RWPE2 (cell line): Measurements from ENCODE around the gene PNRC2.

Source experiments
- ATAC-seq: fragments of 200-7000 bp; cut with Tn5 transposase; 3 replicates; pipeline ENCODE4 v1.9.1; 2021; ENCODE audit warnings: low read depth
- DNase-seq: peaks from one replicate; pipeline ENCODE4 v3.0.0-alpha.2; 2020; ENCODE audit warnings: low spot score
- H3K27ac ChIP-seq: fragments of 450-650 bp; 2 replicates; pipeline ENCODE4 v1.5.1; 2017; ENCODE audit warnings: mild to moderate bottlenecking; ENCODE audit not compliant: poor library complexity, severe bottlenecking
- H3K27me3 ChIP-seq: fragments of 250-450 bp; sonication (Bioruptor Pico); 2 replicates; pipeline ENCODE4 v1.5.1; 2021; ENCODE audit warnings: mild to moderate bottlenecking, moderate library complexity; ENCODE audit not compliant: insufficient read depth, poor library complexity, severe bottlenecking
- H3K36me3 ChIP-seq: fragments of 250-450 bp; sonication (Bioruptor Pico); 2 replicates; pipeline ENCODE4 v1.5.1; 2020; ENCODE audit warnings: low read depth, mild to moderate bottlenecking, moderate library complexity
- H3K4me1 ChIP-seq: fragments of 250-450 bp; sonication (Bioruptor Pico); 2 replicates; pipeline ENCODE4 v1.5.1; 2021; ENCODE audit warnings: mild to moderate bottlenecking, moderate library complexity; ENCODE audit not compliant: insufficient read depth, poor library complexity, severe bottlenecking
- H3K4me3 ChIP-seq: fragments of 250-450 bp; sonication (Bioruptor Pico); 2 replicates; pipeline ENCODE4 v1.5.1; 2021; ENCODE audit warnings: mild to moderate bottlenecking, moderate library complexity; ENCODE audit not compliant: severe bottlenecking
- H3K9me3 ChIP-seq: fragments of 250-450 bp; sonication (Bioruptor Pico); 2 replicates; pipeline ENCODE4 v1.5.1; 2021; ENCODE audit warnings: mild to moderate bottlenecking, moderate library complexity; ENCODE audit not compliant: severe bottlenecking
- CTCF ChIP-seq: fragments of 450-650 bp; IDR thresholded peaks from one replicate; pipeline ENCODE4 v1.5.1; 2017; ENCODE audit warnings: mild to moderate bottlenecking, moderate library complexity; ENCODE audit not compliant: poor library complexity, severe bottlenecking

Gene PNRC2

GRCh38 chr1:23966973-23967493 is 7.4 kb downstream of the PNRC2 start:
- Histone ChIP-seq H3K27me3 (no peaks in the 10 kb centered on the region), H3K27ac (peak overlapping the region; percentile 49), H3K36me3 (peaks cover 91% of the 10 kb centered on the region), H3K4me1 (no peaks in the 10 kb centered on the region), H3K4me3 (no peak overlapping the region), H3K9me3 (no peaks in the 10 kb centered on the region)
- ATAC-seq, result no peak
- no peak for DNase-seq
- TF ChIP-seq CTCF, result no peak

GRCh38 chr1:23967871-23968270 is 8.2 kb downstream of the PNRC2 start:
- H3K36me3 ChIP-seq, result peaks cover 100% of the 10 kb centered on the region
- ATAC-seq, result no peak
- TF ChIP-seq CTCF, result no peak

GRCh38 chr1:23977187-23977853 is 17.7 kb downstream of the PNRC2 start:
- no peaks in the 10 kb centered on the region for H3K9me3 ChIP-seq
- peaks cover 72% of the 10 kb centered on the region for H3K36me3 ChIP-seq
- no peaks in the 10 kb centered on the region for H3K27me3 ChIP-seq
- H3K4me1 ChIP-seq, result peaks cover 41% of the 10 kb centered on the region
- H3K4me3 ChIP-seq, result no peak overlapping the region
- no peak for TF ChIP-seq CTCF
- peak overlapping the region; percentile 96 for H3K27ac ChIP-seq
- ATAC-seq (no peak), DNase-seq (no peak)

More at GRCh38 chr1:23967871-23968270, 8.2 kb downstream of the PNRC2 start:
- Histone ChIP-seq H3K27me3 (no peaks in the 10 kb centered on the region), H3K4me3 (no peak overlapping the region), H3K4me1 (no peaks in the 10 kb centered on the region), H3K27ac (peak overlapping the region; percentile 49), H3K9me3 (no peaks in the 10 kb centered on the region)
- DNase-seq, result no peak

GRCh38 chr1:23977854-23978191 is 18.2 kb downstream of the PNRC2 start:
- peak overlapping the region; percentile 85 for H3K4me3 ChIP-seq
- ATAC-seq (no peak), DNase-seq (no peak)
- TF ChIP-seq CTCF, result no peak
- no peaks in the 10 kb centered on the region for H3K9me3 ChIP-seq
- peak overlapping the region; percentile 96 for H3K27ac ChIP-seq
- H3K36me3 ChIP-seq, result peaks cover 67% of the 10 kb centered on the region
- H3K27me3 ChIP-seq, result no peaks in the 10 kb centered on the region
- H3K4me1 ChIP-seq, result peaks cover 41% of the 10 kb centered on the region

GRCh38 chr1:23978805-23979204 is 19.2 kb downstream of the PNRC2 start:
- H3K4me1 ChIP-seq, result peaks cover 41% of the 10 kb centered on the region
- no peaks in the 10 kb centered on the region for H3K9me3 ChIP-seq
- peaks cover 57% of the 10 kb centered on the region for H3K36me3 ChIP-seq
- peak overlapping the region; percentile 85 for H3K4me3 ChIP-seq
- H3K27me3 ChIP-seq, result no peaks in the 10 kb centered on the region
- DNase-seq (no peak), ATAC-seq (no peak)
- H3K27ac ChIP-seq, result peak overlapping the region; percentile 96
- no peak for TF ChIP-seq CTCF
